Heart left ventricle (tissue), 13 donors: ENCODE data around the gene LYST.

Experiments
- CTCF ChIP-seq, 12 donors: fragments of 200-600 bp; sonication (generic) in 4 of 12; IDR thresholded peaks; one replicate each; pipeline versions ENCODE4 v1.5.0 to v1.8.0; 2018 to 2022; ENCODE audit warnings: antibody characterized with exemption in 12 of 12, mild to moderate bottlenecking in 5 of 12
- POLR2A ChIP-seq, 2 donors: fragments of 450-650 bp; IDR thresholded peaks; one replicate each; pipeline ENCODE4 v1.6.1; 2017; ENCODE audit warnings: antibody characterized with exemption in 2 of 2, mild to moderate bottlenecking in 2 of 2, moderate library complexity in 2 of 2
- donor health status: ischemic (EF 13 %, LVEDD 7.1; RV severe dilation, severe dysfunction).
- donor health status: DM: no; HTN: yes; CAD: no.
- donor health status: DM: no; HTN: no; CAD: no.
- donor health status: ischemic (EF 25% LVEDD 6.9; RV normal size, moderate dysfunction).
- donor health status: ischemic (EF 25% LVEDD 5.7; RV mildly dilated, moderate dysfunction).
- donor health status: ischemic (EF 35%, LVEDD 5.7; RV mildly dilated, moderate dysfunction).
- donor health status: nonischemic (EF 11% LVEDD 7.7; RV severe dilation, severe dysfunction).
- donor health status: DM: yes; HTN: yes; CAD: no.
- donor health status: PGD.
- donor health status: ischemic (EF 29% LVEDD 5.4; RV normal size, mild dysfunction).
- donor health status: nonischemic (EF 23%, LVEDD 6.1; RV moderate dilation, normal function).

- TF ChIP-seq CTCF (IDR thresholded peaks at IDR 0.05) (no peak), POLR2A (IDR thresholded peaks at IDR 0.05) (no peak)
Measured at GRCh38 chr1:235721982-235722381, 144.7 kb downstream of the LYST start.
